H1 (cell line): ENCODE results near the gene FOSL2.

ENCODE experiments used
- CEBPB ChIP-seq: IDR thresholded peaks from 2 replicates; pipeline ENCODE4 v1.6.1; 2012; ENCODE audit warnings: low read depth, low read length
- CTCF ChIP-seq, 3 experiments: IDR thresholded peaks; 1 replicate in 2 of 3; 2 replicates in 1 of 3; pipeline versions ENCODE4 v1.5.1 to v1.6.1; 2011; ENCODE audit warnings: low read length in 3 of 3, mild to moderate bottlenecking in 3 of 3, inconsistent platforms in 2 of 3, low read depth in 1 of 3, moderate library complexity in 1 of 3; ENCODE audit not compliant: insufficient read depth in 1 of 3; ENCODE audit errors: control extremely low read depth in 1 of 3
- EZH2 ChIP-seq: fragments of 200-600 bp; sonication (generic); IDR thresholded peaks from 2 replicates; pipeline ENCODE4 v1.7.1; 2012; ENCODE audit warnings: low read depth, mild to moderate bottlenecking, moderate library complexity, low read length, inconsistent platforms; ENCODE audit not compliant: severe bottlenecking
- JUN ChIP-seq: IDR thresholded peaks from 2 replicates; pipeline ENCODE4 v1.6.1; 2011; ENCODE audit warnings: low read depth, mild to moderate bottlenecking, improper control_type of control experiment, low read length
- JUND ChIP-seq: IDR thresholded peaks from 2 replicates; pipeline ENCODE4 v1.6.1; 2011; ENCODE audit warnings: mild to moderate bottlenecking, improper control_type of control experiment, low read length
- POLR2A ChIP-seq, 2 experiments: IDR thresholded peaks; 1 replicate in 1 of 2; 2 replicates in 1 of 2; pipeline ENCODE4 v1.6.1; 2011; ENCODE audit warnings: low read depth in 2 of 2, low read length in 2 of 2, mild to moderate bottlenecking in 2 of 2; ENCODE audit errors: control extremely low read depth in 1 of 2
- POLR2AphosphoS5 ChIP-seq: IDR thresholded peaks from 2 replicates; pipeline ENCODE4 v1.6.1; 2011; ENCODE audit warnings: low read depth, low read length
- SP1 ChIP-seq: IDR thresholded peaks from 2 replicates; pipeline ENCODE4 v1.6.1; 2011; ENCODE audit warnings: low read depth, low read length
- TAF1 ChIP-seq: IDR thresholded peaks from 2 replicates; pipeline ENCODE4 v1.6.1; 2011; ENCODE audit warnings: mild to moderate bottlenecking, low read depth, low read length
- TBP ChIP-seq: IDR thresholded peaks from 2 replicates; pipeline ENCODE4 v1.6.1; 2011; ENCODE audit warnings: low read depth, low read length, improper control_type of control experiment
- TEAD4 ChIP-seq: IDR thresholded peaks from 2 replicates; pipeline ENCODE4 v1.6.1; 2012; ENCODE audit warnings: low read depth, low read length, inconsistent platforms, mixed read lengths
- ZNF274 ChIP-seq: IDR thresholded peaks from 2 replicates; pipeline ENCODE4 v1.7.0; 2012; ENCODE audit warnings: low read length, borderline replicate concordance; ENCODE audit errors: extremely low read depth

- TF ChIP-seq POLR2A (IDR thresholded peaks at IDR 0.05; ENCODE audit: control extremely low read depth in 1 of 2, low read depth in 2 of 2, low read length in 2 of 2) = no peak
- peak; percentile 35 to 58 (median 49) for TF ChIP-seq CTCF (IDR thresholded peaks at IDR 0.05; ENCODE audit: control extremely low read depth in 1 of 3, insufficient read depth in 1 of 3, low read depth in 1 of 3, low read length in 3 of 3)
- no peak for TF ChIP-seq TEAD4
- no peak for TF ChIP-seq SP1
- TF ChIP-seq EZH2 = no peak
- no peak for TF ChIP-seq TBP
- TF ChIP-seq JUN = no peak
- no peak for TF ChIP-seq CEBPB
- TF ChIP-seq ZNF274 = no peak
- TF ChIP-seq POLR2AphosphoS5 = no peak
- no peak for TF ChIP-seq JUND
- no peak for TF ChIP-seq TAF1
Observed at GRCh38 chr2:28457237-28457636, 64.6 kb downstream of the FOSL2 start.
